Sigmoid colon (tissue), 3 donors: ENCODE data around the gene CCDC150.

ENCODE experiments used
- POLR2A ChIP-seq, 2 donors: fragments of 450-650 bp; IDR thresholded peaks; one replicate each; pipeline ENCODE4 v1.6.1; 2016; ENCODE audit warnings: antibody characterized with exemption in 2 of 2, mild to moderate bottlenecking in 2 of 2, moderate library complexity in 2 of 2
- TF ChIP-seq, protein P1 (sequence below), 4 experiments: fragments of 450-650 bp in 3 of 4; fragments of 200-600 bp in 1 of 4; IDR thresholded peaks; one replicate each; pipeline ENCODE4 v1.5.1; 2016 to 2019; ENCODE audit warnings: antibody characterized with exemption in 4 of 4, mild to moderate bottlenecking in 3 of 4, moderate library complexity in 2 of 4

GRCh38 chr2:196653843-196654242 is 14.3 kb downstream of the CCDC150 start:
- no peak for TF ChIP-seq POLR2A (IDR thresholded peaks at IDR 0.05)
- TF ChIP-seq, protein P1, sequence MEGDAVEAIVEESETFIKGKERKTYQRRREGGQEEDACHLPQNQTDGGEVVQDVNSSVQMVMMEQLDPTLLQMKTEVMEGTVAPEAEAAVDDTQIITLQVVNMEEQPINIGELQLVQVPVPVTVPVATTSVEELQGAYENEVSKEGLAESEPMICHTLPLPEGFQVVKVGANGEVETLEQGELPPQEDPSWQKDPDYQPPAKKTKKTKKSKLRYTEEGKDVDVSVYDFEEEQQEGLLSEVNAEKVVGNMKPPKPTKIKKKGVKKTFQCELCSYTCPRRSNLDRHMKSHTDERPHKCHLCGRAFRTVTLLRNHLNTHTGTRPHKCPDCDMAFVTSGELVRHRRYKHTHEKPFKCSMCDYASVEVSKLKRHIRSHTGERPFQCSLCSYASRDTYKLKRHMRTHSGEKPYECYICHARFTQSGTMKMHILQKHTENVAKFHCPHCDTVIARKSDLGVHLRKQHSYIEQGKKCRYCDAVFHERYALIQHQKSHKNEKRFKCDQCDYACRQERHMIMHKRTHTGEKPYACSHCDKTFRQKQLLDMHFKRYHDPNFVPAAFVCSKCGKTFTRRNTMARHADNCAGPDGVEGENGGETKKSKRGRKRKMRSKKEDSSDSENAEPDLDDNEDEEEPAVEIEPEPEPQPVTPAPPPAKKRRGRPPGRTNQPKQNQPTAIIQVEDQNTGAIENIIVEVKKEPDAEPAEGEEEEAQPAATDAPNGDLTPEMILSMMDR (IDR thresholded peaks at IDR 0.05) = no peak
